ENCODE measurements around the gene DONSON. TPM values are rescaled to one million over a fixed set of nuclear protein-coding genes. Genes with fewer than 3 reads are reported as not detected.

Gene DONSON
- total and polyA plus RNA-seq, 2 donors: 18.3 to 37.6 TPM

DNA sequence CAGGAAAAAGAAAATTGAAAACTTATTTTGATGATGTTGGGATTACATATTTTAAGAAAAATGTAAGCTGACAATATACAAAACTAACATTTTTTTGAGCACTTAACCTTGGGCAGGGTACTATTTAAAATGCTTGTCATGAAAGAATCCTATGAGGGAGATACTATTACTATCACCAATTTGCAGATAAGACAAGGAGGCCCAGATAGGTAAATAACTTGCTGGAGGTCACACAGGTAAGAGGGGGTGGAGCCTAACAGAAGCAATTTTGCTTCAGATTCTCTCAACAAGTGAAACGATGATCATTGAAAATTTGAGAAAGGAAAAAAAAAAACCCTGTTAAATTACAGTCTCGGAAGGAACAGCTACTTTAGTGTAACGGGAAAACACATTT, 47.8 kb downstream of the DONSON start:
- Histone ChIP-seq H3K4me1 (ENCODE audit: control insufficient read depth in 2 of 2, insufficient read depth in 2 of 2, low read length in 2 of 2) (peaks cover 5 to 6% of the 10 kb centered on the region in 2 donors), H3K27ac (ENCODE audit: low read depth in 1 of 2, low read length in 1 of 2) (no peak overlapping the region), H3K4me3 (ENCODE audit: low read length in 2 of 2) (no peak overlapping the region), H3K27me3 (ENCODE audit: control insufficient read depth in 2 of 2, insufficient read depth in 1 of 2, low read length in 1 of 2) (no peaks in the 10 kb centered on the region), H3K36me3 (ENCODE audit: control insufficient read depth in 2 of 2, insufficient read depth in 2 of 2, low read length in 1 of 2) (peaks cover 18 to 32% of the 10 kb centered on the region in 2 donors), H3K9me3 (ENCODE audit: control insufficient read depth in 2 of 2, insufficient read depth in 1 of 2, low read length in 1 of 2) (no peaks in the 10 kb centered on the region)
- DNase-seq (ENCODE audit: low read depth in 6 of 9, low spot score in 9 of 9): no peak
- 83% methylated on average over 3 of the region's 3 CpGs for WGBS

GRCh38 chr21:33539616-33540015, 48.9 kb downstream of the DONSON start:
- Histone ChIP-seq H3K27me3 (ENCODE audit: control insufficient read depth in 2 of 2, insufficient read depth in 1 of 2, low read length in 1 of 2) (no peaks in the 10 kb centered on the region), H3K9me3 (ENCODE audit: control insufficient read depth in 2 of 2, insufficient read depth in 1 of 2, low read length in 1 of 2) (no peaks in the 10 kb centered on the region), H3K4me3 (ENCODE audit: low read length in 2 of 2) (no peak overlapping the region), H3K27ac (ENCODE audit: low read depth in 1 of 2, low read length in 1 of 2) (no peak overlapping the region), H3K4me1 (ENCODE audit: control insufficient read depth in 2 of 2, insufficient read depth in 2 of 2, low read length in 2 of 2) (peaks cover 5 to 6% of the 10 kb centered on the region in 2 donors), H3K36me3 (ENCODE audit: control insufficient read depth in 2 of 2, insufficient read depth in 2 of 2, low read length in 1 of 2) (peaks cover 18 to 41% of the 10 kb centered on the region in 2 donors)
- WGBS: 96% methylated on average over 4 of the region's 4 CpGs
- no peak for DNase-seq (ENCODE audit: low read depth in 6 of 9, low spot score in 9 of 9)

- no peak for DNase-seq (ENCODE audit: low read depth in 6 of 9, low spot score in 9 of 9)
- H3K27me3 ChIP-seq (ENCODE audit: control insufficient read depth in 2 of 2, insufficient read depth in 1 of 2, low read length in 1 of 2): no peaks in the 10 kb centered on the region
- H3K4me1 ChIP-seq (ENCODE audit: control insufficient read depth in 2 of 2, insufficient read depth in 2 of 2, low read length in 2 of 2): peaks cover 5 to 6% of the 10 kb centered on the region in 2 donors
- no peaks in the 10 kb centered on the region for H3K9me3 ChIP-seq (ENCODE audit: control insufficient read depth in 2 of 2, insufficient read depth in 1 of 2, low read length in 1 of 2)
- H3K27ac ChIP-seq (ENCODE audit: low read depth in 1 of 2, low read length in 1 of 2): no peak overlapping the region
- peaks cover 32 to 61% of the 10 kb centered on the region in 2 donors for H3K36me3 ChIP-seq (ENCODE audit: control insufficient read depth in 2 of 2, insufficient read depth in 2 of 2, low read length in 1 of 2)
- no peak overlapping the region for H3K4me3 ChIP-seq (ENCODE audit: low read length in 2 of 2)
- WGBS: 99% methylated on average over 2 of the region's 2 CpGs
These were observed 51.3 kb downstream of the DONSON start for GRCh38 chr21:33537212-33537611.

DNA sequence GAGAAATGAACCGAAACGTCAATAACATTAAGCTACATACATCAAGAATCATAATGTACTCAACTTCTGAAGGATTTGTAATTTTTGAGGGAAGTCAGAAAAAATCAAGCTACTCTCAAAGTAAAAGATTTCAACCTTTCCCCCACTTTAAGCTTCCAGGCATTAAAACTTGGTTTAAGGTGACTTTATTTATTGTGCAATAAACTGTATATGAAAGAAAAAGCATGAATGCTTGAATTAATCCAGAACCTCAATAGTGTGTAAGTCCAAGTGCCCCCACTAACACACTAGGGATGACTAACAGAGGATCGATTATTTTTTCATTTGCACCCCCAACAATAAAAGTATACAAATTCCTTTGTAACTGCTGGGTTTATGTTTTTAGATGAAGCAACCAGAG, 57.5 kb downstream of the DONSON start:
- no peaks in the 10 kb centered on the region for H3K4me1 ChIP-seq (ENCODE audit: control insufficient read depth in 2 of 2, insufficient read depth in 2 of 2, low read length in 2 of 2)
- 96% methylated on average over 3 of the region's 3 CpGs for WGBS
- peaks cover 41 to 84% of the 10 kb centered on the region in 2 donors for H3K36me3 ChIP-seq (ENCODE audit: control insufficient read depth in 2 of 2, insufficient read depth in 2 of 2, low read length in 1 of 2)

More for the DNA sequence above, 57.5 kb downstream of the DONSON start:
- H3K27me3 ChIP-seq (ENCODE audit: control insufficient read depth in 2 of 2, insufficient read depth in 1 of 2, low read length in 1 of 2): no peaks in the 10 kb centered on the region
- DNase-seq (ENCODE audit: low read depth in 6 of 9, low spot score in 9 of 9): no peak
- no peak overlapping the region for H3K4me3 ChIP-seq (ENCODE audit: low read length in 2 of 2)
- H3K27ac ChIP-seq (ENCODE audit: low read depth in 1 of 2, low read length in 1 of 2): no peak overlapping the region
- no peaks in the 10 kb centered on the region for H3K9me3 ChIP-seq (ENCODE audit: control insufficient read depth in 2 of 2, insufficient read depth in 1 of 2, low read length in 1 of 2)

Other genes starting within 250 kb of the DONSON start
- gene IFNGR2, start 185.3 kb downstream of the DONSON start, total RNA-seq: 50.7 TPM
- 111 TPM for gene IFNGR2, start 185.3 kb downstream of the DONSON start, polyA plus RNA-seq
- gene TMEM50B, start 108.7 kb downstream of the DONSON start, total RNA-seq: 14.3 TPM
- gene TMEM50B, start 108.7 kb downstream of the DONSON start, polyA plus RNA-seq: 99.1 TPM
- 1.2 TPM for gene DNAJC28, start 97.0 kb downstream of the DONSON start, total RNA-seq
- 3.9 TPM for gene DNAJC28, start 97.0 kb downstream of the DONSON start, polyA plus RNA-seq
- gene GART, start 46.6 kb downstream of the DONSON start, total RNA-seq: 58.5 TPM
- gene GART, start 46.6 kb downstream of the DONSON start, polyA plus RNA-seq: 29.5 TPM
- gene SON, start 45.6 kb downstream of the DONSON start, total RNA-seq: 100 TPM
- 265 TPM for gene SON, start 45.6 kb downstream of the DONSON start, polyA plus RNA-seq
- 18.4 TPM for gene CRYZL1, start 53.1 kb upstream of the DONSON start, total RNA-seq
- gene CRYZL1, start 53.1 kb upstream of the DONSON start, polyA plus RNA-seq: 42.4 TPM
- 7.4 TPM for gene ITSN1, start 53.8 kb upstream of the DONSON start, total RNA-seq
- gene ITSN1, start 53.8 kb upstream of the DONSON start, polyA plus RNA-seq: 7.2 TPM